ACHN (cell line): ENCODE measurements around the gene MAP4K5.

Source experiments
- DNase-seq: peaks from one replicate; pipeline ENCODE4 v3.0.0-alpha.2; 2015
- in situ Hi-C: cut with HindIII; loops from 2 replicates; pipeline ENCODE4 v1.10.0; 2017; ENCODE audit warnings: low sequenced_read_pairs, low pct_ligation_motif_present, low pct_unique_long_range_greater_than_20kb

MAP4K5 gene

DNA sequence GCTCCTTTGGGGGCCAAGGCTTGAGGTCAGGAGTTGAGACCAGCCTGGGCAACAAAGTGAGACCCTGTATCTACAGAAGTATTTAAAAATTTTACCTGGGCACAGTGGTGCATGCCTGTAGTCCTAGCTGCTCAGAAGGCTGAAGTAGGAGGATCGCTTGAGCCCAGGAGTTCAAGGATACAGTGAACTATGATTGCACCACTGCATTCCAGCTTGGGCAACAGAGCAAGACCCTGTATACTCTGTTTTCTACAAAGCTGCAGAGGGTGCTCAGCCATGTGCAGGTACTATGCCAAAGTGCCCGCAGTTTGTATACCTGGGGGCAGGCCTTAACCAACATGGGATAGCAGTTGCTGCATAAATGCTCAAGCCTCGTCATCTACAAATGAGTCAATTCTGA, 108.8 kb downstream of the MAP4K5 start:
- DNase-seq: no peak
- in situ Hi-C loops: no loop called here

GRCh38 chr14:50421499-50421898, 110.9 kb downstream of the MAP4K5 start:
- in situ Hi-C loops: no loop called here
- no peak for DNase-seq

DNA sequence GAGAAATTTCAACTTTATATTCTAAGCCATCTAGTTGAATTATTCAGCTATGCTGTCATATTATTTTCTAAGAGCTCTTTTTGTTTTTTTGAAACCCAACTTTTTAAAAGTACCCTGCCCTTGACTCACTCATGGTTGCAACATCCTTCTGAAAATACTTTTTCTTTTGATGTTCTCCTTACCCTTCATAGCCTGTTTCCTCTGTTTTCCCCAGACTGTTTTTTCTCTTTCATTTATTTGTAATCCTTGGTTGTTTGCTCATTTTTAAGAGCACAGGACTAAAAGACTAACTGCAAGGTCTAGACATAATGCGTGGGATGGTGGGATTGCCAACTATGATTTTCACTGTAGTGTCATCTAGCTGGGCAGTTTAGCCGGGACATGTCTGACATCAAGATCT, 114.5 kb downstream of the MAP4K5 start:
- DNase-seq: no peak
- in situ Hi-C loops: no loop called here

- in situ Hi-C loops: no loop called here
- no peak for DNase-seq
These were observed 121.4 kb downstream of the MAP4K5 start for GRCh38 chr14:50410921-50411320.

DNA sequence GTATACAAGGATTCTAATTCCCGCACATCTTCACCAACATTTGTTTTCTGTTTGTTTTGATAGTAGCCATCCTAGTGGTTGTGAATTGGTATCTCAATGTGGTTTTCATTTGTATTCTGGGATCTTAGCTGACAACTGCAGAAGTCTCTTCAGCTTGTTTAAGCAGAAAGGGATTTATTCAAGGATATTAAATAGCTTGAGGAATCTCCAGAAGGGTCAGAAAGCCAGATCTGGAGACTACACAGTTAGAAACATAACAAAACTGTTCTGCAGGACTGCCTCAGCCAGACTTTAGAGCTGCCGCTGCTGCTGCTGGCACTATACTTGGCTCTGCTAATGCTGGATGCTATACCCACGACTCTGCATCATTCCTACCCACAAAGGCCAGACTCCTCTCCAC, 122.3 kb downstream of the MAP4K5 start:
- in situ Hi-C loops: no loop called here

DNA sequence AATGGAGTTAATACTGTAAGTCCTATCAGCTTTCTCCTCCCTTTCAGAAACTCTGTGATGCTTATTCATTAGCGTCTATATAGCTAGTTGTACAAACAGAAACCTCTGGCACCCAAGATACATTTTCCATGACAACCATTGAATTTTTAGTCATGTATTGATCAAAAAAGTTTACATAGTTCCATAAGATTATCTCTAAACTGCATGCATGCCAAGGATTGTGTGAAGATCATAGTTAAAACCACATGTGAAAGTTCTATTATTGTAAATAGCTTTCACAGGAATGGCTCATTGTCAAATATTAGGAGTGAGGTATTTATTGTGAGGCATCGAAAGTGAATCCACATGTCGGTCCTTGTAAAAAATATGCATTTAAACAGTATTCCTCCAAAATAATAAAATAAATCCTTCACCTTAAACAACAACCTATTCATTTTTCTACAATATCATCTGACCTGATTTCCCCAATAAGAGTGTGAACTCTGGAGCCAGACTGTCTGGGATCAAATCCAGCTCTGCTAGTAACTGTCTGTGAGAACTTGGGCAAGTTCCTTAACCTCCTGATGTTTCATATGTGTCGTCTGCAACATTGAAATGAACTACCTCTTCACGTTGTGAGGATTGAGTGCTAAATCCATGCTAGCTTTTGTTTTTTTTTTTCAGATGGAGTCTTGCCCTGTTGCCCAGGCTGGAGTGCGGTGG, 125.1 kb downstream of the MAP4K5 start:
- no peak for DNase-seq
- in situ Hi-C loops: no loop called here

More for the DNA sequence above, 122.3 kb downstream of the MAP4K5 start:
- no peak for DNase-seq

GRCh38 chr14:50403419-50403818, 128.9 kb downstream of the MAP4K5 start:
- no peak for DNase-seq
- in situ Hi-C loops: no loop called here

DNA sequence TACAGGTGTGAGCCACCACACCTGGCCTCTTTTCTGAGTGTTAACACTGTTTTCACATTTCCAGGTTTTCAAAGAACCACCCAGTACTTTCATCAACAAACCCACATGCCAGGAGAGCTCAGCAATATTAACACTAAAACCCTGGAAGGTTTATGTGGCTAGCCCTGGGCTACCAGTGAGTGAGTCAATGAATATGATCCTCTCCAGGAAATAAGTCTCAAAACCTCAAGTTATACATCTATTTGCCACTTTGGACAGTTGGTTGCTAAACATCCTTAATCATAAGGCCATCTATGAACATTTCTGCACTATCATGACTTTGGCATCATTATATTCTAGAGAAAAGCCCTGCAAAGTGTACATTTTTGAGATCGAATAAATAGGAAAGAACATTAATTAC, 129.4 kb downstream of the MAP4K5 start:
- DNase-seq: no peak
- in situ Hi-C loops: no loop called here

DNA sequence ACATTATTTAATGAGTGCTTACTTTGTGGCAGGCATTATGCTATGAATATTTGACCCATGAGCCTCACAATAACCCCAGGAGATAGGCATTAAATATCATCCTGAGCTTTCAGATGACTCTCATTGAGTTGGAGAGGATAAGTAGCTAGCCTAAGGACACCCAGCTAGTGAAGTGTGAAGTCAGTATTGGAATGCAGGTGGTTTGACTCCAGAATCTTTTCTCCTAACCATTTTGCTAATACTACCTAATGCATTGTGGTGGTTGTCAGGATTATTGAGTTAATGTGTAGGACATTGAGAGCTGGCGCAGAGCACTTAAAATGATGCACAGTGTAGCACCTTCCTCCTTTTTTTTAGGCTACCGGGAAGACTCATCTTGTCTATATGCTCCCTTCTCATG, 131.9 kb downstream of the MAP4K5 start:
- no peak for DNase-seq
- in situ Hi-C loops: no loop called here

GRCh38 chr14:50399251-50400032, 132.9 kb downstream of the MAP4K5 start:
- DNase-seq: peak; percentile 62
- in situ Hi-C loops: no loop called here

DNA sequence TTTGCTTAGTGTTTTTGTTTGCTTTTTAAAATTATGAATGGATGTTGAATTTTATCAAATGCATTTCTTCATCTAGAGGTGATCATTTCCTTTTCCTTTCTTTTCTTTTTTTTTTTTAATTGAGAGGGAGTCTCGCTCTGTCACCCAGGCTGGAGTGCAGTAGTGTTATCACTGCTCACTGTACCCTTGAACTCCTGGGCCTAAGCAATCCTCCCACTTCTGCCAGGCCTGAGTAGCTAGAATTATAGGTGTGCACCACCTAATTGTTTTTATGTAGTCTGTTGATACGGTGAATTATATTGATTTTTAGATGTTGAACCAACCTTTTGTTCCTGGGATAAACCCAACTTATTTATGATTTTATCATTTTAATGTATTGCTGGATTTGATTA, 134.2 kb downstream of the MAP4K5 start:
- in situ Hi-C loops: no loop called here
- no peak for DNase-seq

- DNase-seq: peak; percentile 15
- in situ Hi-C loops: no loop called here
These were observed 134.8 kb downstream of the MAP4K5 start for GRCh38 chr14:50397390-50398188.

GRCh38 chr14:50396631-50397389, 135.6 kb downstream of the MAP4K5 start, which contains the start of gene CDKL1:
Gene CDKL1 (minus strand): TSS chr14:50396881. CDS start chr14:50395868, 1,013 bp downstream.
- DNase-seq: peak; percentile 74
- in situ Hi-C loops: no loop called here

GRCh38 chr14:50395448-50395847, 136.9 kb downstream of the MAP4K5 start:
- DNase-seq: no peak
- in situ Hi-C loops: no loop called here

- in situ Hi-C loops: no loop called here
- no peak for DNase-seq
These were observed 137.7 kb downstream of the MAP4K5 start for GRCh38 chr14:50394713-50395112.

DNA sequence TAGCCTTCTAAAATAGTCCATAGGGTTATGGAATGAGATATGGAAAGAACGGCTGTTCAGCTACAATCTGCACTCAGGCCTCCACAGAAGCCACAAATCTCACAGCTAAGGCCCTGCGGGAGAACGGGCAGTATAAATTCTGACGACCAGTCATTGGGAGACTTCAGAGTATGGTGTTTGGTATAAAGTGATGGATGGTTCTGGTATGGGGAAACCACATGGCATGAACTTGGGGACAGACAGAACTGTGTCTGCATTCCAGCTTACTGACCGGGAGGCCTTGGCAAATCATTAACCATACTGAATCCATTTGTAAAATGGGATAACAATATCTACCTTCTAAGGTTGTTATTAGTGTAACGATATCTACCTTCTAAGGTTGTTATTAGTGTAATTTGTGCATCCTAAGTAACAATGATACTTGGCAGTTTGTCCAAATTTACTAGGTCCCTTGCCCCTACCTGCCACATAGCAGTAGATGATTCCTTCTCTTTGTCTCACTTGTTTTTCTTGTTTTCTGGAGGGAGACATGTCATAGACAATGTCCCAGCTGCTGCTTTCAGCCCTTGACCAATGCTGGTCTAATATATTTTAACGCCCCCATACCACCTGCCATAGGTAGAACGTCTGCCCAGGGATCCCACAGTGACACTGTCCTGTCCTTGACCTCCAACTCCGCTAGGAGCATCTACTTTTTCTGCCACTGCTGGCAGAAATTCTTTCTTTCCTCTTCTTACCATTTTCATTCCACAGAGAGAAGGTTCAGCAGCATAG, 142.5 kb downstream of the MAP4K5 start:
- in situ Hi-C loops: no loop called here
- DNase-seq: no peak

DNA sequence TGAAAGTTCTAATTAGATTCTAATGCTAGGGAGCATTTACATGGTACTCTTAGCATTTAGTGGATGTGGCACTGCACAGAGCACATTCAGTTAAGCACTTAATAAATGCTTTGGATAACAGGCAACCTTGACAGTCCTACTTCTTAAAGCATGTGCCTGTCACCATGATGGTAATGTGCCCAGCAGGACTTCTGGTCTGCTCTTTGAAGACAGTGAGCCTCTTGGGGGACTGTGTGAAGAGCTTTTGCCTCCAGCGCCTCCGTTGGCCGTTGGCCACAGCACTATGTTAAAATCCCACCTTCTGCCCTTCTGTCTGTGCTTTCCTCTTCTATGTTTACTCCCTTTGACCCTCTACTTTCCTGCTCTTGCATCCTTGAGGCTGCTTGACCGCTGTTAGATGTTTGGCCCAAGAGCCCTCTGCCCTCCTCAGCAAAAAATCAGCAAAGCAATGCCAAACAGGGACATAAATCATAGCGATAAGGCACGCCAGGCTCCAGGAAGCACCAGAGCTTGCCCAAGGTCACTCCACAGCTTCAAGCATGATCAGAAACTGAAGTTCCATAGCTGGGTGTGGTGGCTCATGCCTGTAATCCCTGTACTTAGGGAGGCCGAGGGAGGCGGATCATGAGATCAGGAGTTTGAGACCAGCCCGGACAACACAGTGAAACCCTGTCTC, 144.0 kb downstream of the MAP4K5 start:
- DNase-seq: no peak
- in situ Hi-C loops: no loop called here
